Testis (tissue), 3 donors: ENCODE measurements around the gene SH3PXD2B. TPM values are rescaled to one million over a fixed set of nuclear protein-coding genes. Genes with fewer than 3 reads are reported as not detected.

Source experiments
- DNase-seq: peaks from one replicate; pipeline ENCODE4 v3.0.0-alpha.2; 2019
- H3K27ac ChIP-seq, 2 donors: fragments of 200-600 bp; sonication (generic); one replicate each; pipeline ENCODE4 v1.5.1; 2019
- H3K27me3 ChIP-seq: fragments of 200-600 bp; sonication (generic); one replicate; pipeline ENCODE4 v1.5.1; 2019
- H3K36me3 ChIP-seq: fragments of 200-600 bp; sonication (generic); one replicate; pipeline ENCODE4 v1.5.1; 2017; ENCODE audit warnings: low read depth; ENCODE audit errors: missing control alignments
- H3K4me1 ChIP-seq: fragments of 200-600 bp; sonication (generic); one replicate; pipeline ENCODE4 v1.5.1; 2019
- H3K4me3 ChIP-seq, 2 donors: fragments of 200-600 bp; sonication (generic); one replicate each; pipeline ENCODE4 v1.5.1; 2017 to 2019
- H3K9me3 ChIP-seq: fragments of 200-600 bp; sonication (generic); one replicate; pipeline ENCODE4 v1.5.1; 2017
- POLR2A ChIP-seq: fragments of 450-650 bp; IDR thresholded peaks from one replicate; pipeline ENCODE4 v1.6.1; 2017; ENCODE audit warnings: antibody characterized with exemption, mild to moderate bottlenecking, moderate library complexity
- WGBS, 2 donors: methylation state at CpG; one replicate each; pipeline ENCODE4 v1.1.5; 2018; 5-methylcytosine and 5-hydroxymethylcytosine counted together
- intact Hi-C: fragments of 100-400 bp; cut with DNase I; formaldehyde crosslinking; loops from one replicate; pipeline ENCODE4 v1.15.1; 2023; ENCODE audit warnings: low total_unique reads
- polyA plus RNA-seq: library from polyadenylated mRNA; stranded (reverse); fragments of 350-450 nt; fragmentation: Illumina TruSeq; extraction: RNeasy Lipid Tissue Mini Kit (QIAGEN cat#74804); gene quantifications from one replicate; pipeline ENCODE4 v1.2.3, GENCODE V29; 2014; ENCODE audit warnings: low read depth, low replicate concordance; ENCODE audit not compliant: insufficient read depth
- total RNA-seq, 2 donors: library from RNA; depleted of rRNA; stranded (reverse); fragments of >200 nt; gene quantifications; one replicate each; pipeline ENCODE4 v1.2.3, GENCODE V29; 2016
- TF ChIP-seq, protein P1 (sequence below), 3 experiments: fragments of 450-650 bp in 2 of 3; fragments of 200-600 bp in 1 of 3; sonication (generic) in 1 of 3; IDR thresholded peaks; one replicate each; pipeline ENCODE4 v1.5.1; 2016 to 2019; ENCODE audit warnings: antibody characterized with exemption in 3 of 3, mild to moderate bottlenecking in 2 of 3, moderate library complexity in 1 of 3

SH3PXD2B gene
- total and polyA plus RNA-seq, 3 donors from 2014 or later, result 18.3 to 29.4 (median 20.2) TPM

DNA sequence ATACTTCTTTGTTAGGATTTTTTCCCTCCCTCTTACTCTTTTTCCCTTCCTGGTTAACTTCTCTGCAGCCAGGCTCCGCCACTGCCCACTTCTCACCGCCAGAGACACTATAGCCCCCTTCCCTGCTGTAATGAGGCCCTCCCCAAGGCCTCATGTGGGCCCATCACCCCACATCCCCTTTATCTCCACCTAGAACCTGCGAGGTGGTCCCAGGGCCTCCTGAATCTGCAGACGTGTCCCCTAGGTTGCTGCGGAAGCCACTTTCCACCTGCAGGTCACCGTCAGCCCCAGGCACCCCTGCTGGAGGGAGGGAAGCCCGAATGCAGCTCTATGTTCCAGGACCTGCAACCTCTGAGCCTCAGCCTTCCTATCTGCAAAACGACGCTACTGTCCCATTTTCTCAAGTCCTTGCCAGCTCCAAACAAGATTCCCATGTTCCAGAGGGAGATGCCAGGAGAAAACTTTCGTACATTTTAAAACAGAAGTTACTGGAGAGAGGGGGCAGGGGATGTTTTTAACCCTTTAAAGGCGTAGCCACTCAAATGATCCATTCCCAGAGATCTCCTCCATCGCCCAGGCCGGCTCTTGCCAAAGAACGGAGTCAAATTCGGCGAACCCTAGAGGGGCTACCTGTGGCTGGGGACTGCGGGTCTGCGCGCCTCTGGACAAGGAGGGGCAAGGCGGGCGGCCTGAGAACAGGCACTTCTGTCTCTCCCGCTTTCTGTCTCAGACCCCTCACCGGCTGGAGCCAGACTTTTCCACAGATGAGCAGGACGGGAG, 929 bp downstream of the SH3PXD2B start:
- intact Hi-C loops, result no loop called here
- H3K9me3 ChIP-seq, result no peaks in the 10 kb centered on the region
- H3K4me1 ChIP-seq, result peaks cover 31% of the 10 kb centered on the region
- no peak for DNase-seq
- H3K27ac ChIP-seq, result peak overlapping the region; percentile 85 to 96
- H3K4me3 ChIP-seq, result peak overlapping the region; percentile 83 to 89
- H3K36me3 ChIP-seq, result no peaks in the 10 kb centered on the region
- 2 to 3% methylated on average over 24 of the region's 24 CpGs for WGBS, 2 donors
- no peak for TF ChIP-seq POLR2A
- TF ChIP-seq, protein P1, sequence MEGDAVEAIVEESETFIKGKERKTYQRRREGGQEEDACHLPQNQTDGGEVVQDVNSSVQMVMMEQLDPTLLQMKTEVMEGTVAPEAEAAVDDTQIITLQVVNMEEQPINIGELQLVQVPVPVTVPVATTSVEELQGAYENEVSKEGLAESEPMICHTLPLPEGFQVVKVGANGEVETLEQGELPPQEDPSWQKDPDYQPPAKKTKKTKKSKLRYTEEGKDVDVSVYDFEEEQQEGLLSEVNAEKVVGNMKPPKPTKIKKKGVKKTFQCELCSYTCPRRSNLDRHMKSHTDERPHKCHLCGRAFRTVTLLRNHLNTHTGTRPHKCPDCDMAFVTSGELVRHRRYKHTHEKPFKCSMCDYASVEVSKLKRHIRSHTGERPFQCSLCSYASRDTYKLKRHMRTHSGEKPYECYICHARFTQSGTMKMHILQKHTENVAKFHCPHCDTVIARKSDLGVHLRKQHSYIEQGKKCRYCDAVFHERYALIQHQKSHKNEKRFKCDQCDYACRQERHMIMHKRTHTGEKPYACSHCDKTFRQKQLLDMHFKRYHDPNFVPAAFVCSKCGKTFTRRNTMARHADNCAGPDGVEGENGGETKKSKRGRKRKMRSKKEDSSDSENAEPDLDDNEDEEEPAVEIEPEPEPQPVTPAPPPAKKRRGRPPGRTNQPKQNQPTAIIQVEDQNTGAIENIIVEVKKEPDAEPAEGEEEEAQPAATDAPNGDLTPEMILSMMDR (IDR thresholded peaks at IDR 0.05), result peak in 2 of 3 experiments; percentile 29 to 45
- H3K27me3 ChIP-seq, result no peaks in the 10 kb centered on the region

DNA sequence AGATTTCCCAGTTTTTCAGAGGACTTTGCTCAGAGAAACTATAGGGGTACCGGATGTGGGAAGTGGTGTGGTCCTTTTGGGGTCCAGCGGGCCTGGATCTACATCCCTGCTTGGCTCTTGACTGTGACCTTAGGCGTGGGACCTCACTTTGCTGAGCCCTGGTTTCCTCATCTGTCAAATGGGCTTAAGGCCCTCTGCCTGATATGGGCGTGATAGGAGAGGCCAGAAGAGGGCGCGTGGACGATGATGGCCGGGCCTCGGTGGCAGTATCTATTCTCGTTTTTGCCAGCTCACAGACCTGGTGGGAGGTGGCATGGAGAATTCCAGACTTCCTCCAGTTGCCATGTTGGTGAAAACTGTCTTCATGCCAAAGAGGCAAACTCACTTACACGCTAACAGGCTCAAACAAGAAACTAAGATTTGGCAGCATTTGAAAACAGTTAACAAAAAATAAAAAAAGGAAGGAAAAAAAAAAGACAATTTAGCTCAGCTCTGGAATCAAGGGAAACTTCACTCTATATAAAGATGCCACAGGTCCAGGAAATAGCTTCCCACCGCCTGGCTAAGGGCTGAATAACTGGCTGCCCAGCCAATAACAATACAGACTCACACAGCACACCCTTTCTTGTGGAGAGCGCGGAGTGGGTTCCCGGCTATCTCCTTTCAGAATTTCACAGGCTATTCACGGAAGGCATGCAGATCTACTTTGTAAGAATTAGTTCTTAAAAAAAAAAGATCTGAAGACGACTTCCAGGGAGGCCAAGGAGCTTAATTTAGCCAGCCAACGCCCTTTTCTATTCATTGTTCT, 1.7 kb downstream of the SH3PXD2B start:
- H3K4me1 ChIP-seq, result peaks cover 35% of the 10 kb centered on the region
- peak; percentile 65 for DNase-seq
- TF ChIP-seq, protein P1 (IDR thresholded peaks at IDR 0.05), result no peak
- no peak for TF ChIP-seq POLR2A
- no peaks in the 10 kb centered on the region for H3K36me3 ChIP-seq
- H3K27ac ChIP-seq, result peak overlapping the region; percentile 85 to 96
- intact Hi-C loops, result no loop called here
- 37 to 43% methylated on average over 18 of the region's 18 CpGs for WGBS, 2 donors
- H3K4me3 ChIP-seq, result peak overlapping the region; percentile 83 to 89
- no peaks in the 10 kb centered on the region for H3K9me3 ChIP-seq
- no peaks in the 10 kb centered on the region for H3K27me3 ChIP-seq

DNA sequence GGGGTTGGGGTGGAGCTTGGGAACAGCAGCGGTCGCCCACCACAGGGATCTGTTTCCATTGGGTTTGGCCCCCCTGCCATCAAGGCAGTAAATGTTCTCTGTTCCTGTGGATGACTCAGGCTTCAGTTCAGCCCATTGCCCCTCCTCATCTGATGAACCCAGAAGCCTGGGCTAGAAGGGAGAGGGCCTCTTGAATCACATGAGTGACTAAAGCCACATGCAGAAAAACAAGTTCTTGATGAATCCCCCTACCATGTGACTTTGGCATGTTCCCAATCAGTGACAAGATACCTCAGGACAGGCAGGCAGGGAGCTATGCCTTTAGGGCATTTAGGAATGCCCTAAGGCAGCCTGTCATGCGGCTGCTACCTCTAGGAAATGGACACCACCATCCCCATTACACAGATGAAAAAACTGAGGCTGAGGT, 2.5 kb downstream of the SH3PXD2B start:
- WGBS, 2 donors, result 67 to 79% methylated on average over 3 of the region's 3 CpGs
- Histone ChIP-seq H3K4me3 (no peak overlapping the region), H3K4me1 (peaks cover 43% of the 10 kb centered on the region), H3K27ac (peak overlapping the region; percentile 85 to 96), H3K9me3 (no peaks in the 10 kb centered on the region), H3K36me3 (no peaks in the 10 kb centered on the region), H3K27me3 (no peaks in the 10 kb centered on the region)
- intact Hi-C loops, result no loop called here
- DNase-seq, result no peak
- TF ChIP-seq POLR2A, result no peak
- TF ChIP-seq, protein P1 (IDR thresholded peaks at IDR 0.05), result no peak

DNA sequence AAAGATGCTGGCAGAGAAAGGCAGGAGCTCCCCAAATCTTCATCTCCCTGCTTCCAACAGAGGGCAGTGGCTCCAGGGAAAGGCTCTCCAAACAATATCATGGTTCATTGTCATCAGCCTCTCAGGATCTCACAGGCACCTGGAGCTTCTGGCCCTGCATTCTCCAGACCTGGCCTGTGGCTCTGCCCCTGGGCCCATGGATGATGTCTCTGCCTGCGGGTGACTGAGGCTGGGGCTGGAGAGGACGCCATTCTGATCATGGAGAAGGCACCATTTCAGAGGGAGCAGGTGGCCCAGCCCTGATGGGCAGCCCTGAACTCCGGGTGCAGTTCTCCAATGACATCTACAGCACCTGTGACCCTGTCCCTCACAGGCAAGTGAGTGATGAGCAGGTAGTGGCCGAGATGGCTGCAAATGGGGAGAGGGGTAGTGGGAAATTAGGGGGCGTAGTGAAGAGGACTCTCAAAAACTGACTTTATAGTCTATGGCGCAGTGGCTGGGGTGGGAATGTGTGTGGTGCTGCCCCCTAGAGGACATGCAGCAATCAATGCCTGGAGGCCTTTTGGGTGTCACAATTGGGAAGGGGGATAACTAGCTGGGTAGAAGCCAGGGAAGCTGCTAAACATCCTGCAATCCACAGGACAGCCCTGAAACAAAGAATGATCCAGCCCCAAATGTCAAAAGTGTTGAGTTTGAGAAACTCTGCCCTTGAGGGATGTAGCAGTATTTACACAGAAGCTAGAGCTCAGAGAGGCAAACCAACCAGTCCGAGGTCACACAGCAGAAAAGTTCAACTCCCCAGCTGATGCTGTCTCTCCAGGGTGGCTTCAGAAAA, 3.2 kb downstream of the SH3PXD2B start:
- Histone ChIP-seq H3K4me1 (peaks cover 43% of the 10 kb centered on the region), H3K4me3 (no peak overlapping the region), H3K36me3 (no peaks in the 10 kb centered on the region), H3K9me3 (no peaks in the 10 kb centered on the region), H3K27ac (peak overlapping the region; percentile 85 to 96), H3K27me3 (no peaks in the 10 kb centered on the region)
- intact Hi-C loops, result no loop called here
- DNase-seq, result no peak
- 68 to 82% methylated on average over 7 of the region's 7 CpGs for WGBS, 2 donors
- TF ChIP-seq, protein P1 (IDR thresholded peaks at IDR 0.05), result peak; percentile 74 to 76 (median 75)
- TF ChIP-seq POLR2A, result no peak
